GM12891 (cell line): ENCODE measurements around the gene LRP1.

ENCODE experiments used
- POLR2A ChIP-seq: IDR thresholded peaks from 2 replicates; pipeline ENCODE4 v1.6.1; 2011; ENCODE audit warnings: low read depth, low read length, control low read depth
- POLR2AphosphoS5 ChIP-seq: IDR thresholded peaks from 2 replicates; pipeline ENCODE4 v1.6.1; 2011; ENCODE audit warnings: low read depth, low read length, control low read depth

DNA sequence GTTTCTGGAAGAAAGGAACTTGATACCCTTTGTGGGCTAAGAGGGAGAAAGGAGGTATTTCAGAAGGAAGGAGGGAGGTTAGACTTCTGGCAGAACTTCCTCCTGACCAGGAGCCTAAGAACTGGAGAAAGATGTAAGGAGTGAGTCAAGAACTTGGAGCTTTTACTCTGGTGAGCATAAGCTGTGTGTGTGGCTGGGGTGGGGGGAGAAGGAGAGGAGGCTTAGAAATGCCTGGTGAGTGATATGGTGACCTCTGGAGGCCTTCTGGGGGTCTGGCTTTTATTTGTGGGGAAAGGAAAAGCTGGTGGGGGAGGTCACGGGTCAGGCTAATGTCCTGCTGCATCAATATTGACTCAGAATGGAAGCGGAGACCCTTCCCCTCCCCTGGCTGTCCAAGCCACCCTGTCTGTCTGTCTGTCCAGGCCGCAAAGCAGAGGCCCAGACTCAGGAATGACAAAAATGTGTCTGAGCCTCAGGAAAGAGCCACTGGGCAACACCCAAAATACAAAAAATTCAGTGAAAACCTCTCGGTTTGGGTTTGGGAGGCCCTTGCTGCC, 4.8 kb downstream of the LRP1 start:
- TF ChIP-seq POLR2AphosphoS5 = no peak
- no peak for TF ChIP-seq POLR2A
